Measurements from ENCODE around the gene APBB2. TPM values are rescaled to one million over a fixed set of nuclear protein-coding genes. Genes with fewer than 3 reads are reported as not detected.

The APBB2 gene
- total RNA-seq, 1 experiment from 2014 or later: 46.0 TPM

DNA sequence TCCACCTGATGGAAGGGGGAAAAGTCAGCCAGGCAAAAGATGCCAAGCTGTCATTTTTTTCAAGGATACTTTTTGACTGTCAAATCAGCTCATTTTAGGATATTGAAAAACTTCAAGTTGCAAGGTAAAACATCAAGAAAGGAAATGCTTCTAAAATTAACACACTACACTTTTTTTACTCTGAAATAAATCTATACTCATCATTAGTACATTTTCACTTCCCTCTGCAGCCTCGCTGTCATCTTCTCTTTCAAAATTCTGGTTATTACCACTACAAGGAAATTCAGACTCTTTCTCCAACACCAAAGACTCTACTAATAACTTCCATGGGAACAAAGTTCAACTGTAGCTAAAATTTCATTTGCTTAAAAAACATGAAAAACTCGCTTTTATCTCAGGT is 41.6 kb downstream of the APBB2 start:
- H3K9me3 ChIP-seq (ENCODE audit: insufficient read depth, low read depth): no peaks in the 10 kb centered on the region
- no peak for DNase-seq
- CTCF ChIA-PET: no interaction called here
- no peak overlapping the region for H2AFZ ChIP-seq
- no peak overlapping the region for H3K27ac ChIP-seq
- POLR2A ChIA-PET (ENCODE audit: unreplicated experiment): interaction anchor here (0.5 kb wide), 1 partner anchor 13 kb away, joined by 3 read pairs; no protein-coding TSS in a partner anchor
- TF ChIP-seq EZH2 (IDR thresholded peaks at IDR 0.05; ENCODE audit: low read depth): no peak
- TF ChIP-seq, protein P1, sequence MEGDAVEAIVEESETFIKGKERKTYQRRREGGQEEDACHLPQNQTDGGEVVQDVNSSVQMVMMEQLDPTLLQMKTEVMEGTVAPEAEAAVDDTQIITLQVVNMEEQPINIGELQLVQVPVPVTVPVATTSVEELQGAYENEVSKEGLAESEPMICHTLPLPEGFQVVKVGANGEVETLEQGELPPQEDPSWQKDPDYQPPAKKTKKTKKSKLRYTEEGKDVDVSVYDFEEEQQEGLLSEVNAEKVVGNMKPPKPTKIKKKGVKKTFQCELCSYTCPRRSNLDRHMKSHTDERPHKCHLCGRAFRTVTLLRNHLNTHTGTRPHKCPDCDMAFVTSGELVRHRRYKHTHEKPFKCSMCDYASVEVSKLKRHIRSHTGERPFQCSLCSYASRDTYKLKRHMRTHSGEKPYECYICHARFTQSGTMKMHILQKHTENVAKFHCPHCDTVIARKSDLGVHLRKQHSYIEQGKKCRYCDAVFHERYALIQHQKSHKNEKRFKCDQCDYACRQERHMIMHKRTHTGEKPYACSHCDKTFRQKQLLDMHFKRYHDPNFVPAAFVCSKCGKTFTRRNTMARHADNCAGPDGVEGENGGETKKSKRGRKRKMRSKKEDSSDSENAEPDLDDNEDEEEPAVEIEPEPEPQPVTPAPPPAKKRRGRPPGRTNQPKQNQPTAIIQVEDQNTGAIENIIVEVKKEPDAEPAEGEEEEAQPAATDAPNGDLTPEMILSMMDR (conservative IDR thresholded peaks at IDR 0.05): no peak
- no peaks in the 10 kb centered on the region for H3K36me3 ChIP-seq (ENCODE audit: low read depth)
- H3K27me3 ChIP-seq (ENCODE audit: insufficient read depth, low read depth): no peaks in the 10 kb centered on the region
- H3K4me2 ChIP-seq: no peak overlapping the region
- no peaks in the 10 kb centered on the region; the same call in 1 of the 2 replicates for H3K9me2 ChIP-seq (ENCODE audit: insufficient read depth)
- H4K20me1 ChIP-seq (ENCODE audit: insufficient read depth): no peaks in the 10 kb centered on the region
- H3K79me2 ChIP-seq (ENCODE audit: low read depth): no peaks in the 10 kb centered on the region
- H3F3A ChIP-seq (ENCODE audit: insufficient read depth, low read depth): peaks cover 6% of the 10 kb centered on the region; the same call in 1 of the 2 replicates
- no TSS peak for BruUV-seq (replicated peaks)
- intact Hi-C loops (cut with micrococcal nuclease; ENCODE audit: unreplicated experiment): no loop called here
- no peak overlapping the region for H3K4me3 ChIP-seq
- H3K4me1 ChIP-seq (replicated peaks; ENCODE audit: insufficient read depth): peaks cover 14% of the 10 kb centered on the region; the same call in 1 of the 2 replicates

GRCh38 chr4:41169256-41169800 is 45.0 kb downstream of the APBB2 start:
- POLR2A ChIA-PET (ENCODE audit: unreplicated experiment): interaction anchor here (0.6 to 0.7 kb wide), 2 partner anchors 17 to 302 kb away, joined by 3 read pairs; no protein-coding TSS in a partner anchor

DNA sequence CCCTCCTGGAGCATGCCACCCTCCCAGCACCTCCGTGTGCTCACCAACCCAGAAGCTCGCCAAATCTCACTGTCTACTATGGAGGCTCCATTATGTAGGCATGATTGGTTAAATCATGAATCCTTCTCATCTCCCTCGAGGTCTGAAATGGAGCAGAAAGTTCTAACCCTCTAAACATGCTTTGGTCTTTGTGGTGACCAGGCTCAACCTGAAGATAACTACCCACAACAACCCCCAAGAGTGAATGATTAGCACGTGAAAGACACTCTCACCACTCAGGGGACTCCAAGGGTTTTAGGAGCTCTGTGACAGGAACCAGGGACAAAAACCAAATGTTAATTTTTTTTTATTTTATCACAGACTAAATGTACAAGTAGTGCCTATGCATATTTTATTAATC is 47.2 kb downstream of the APBB2 start:
- H3K9me3 ChIP-seq (ENCODE audit: insufficient read depth, low read depth): no peaks in the 10 kb centered on the region
- no peaks in the 10 kb centered on the region for H3K79me2 ChIP-seq (ENCODE audit: low read depth)
- peaks cover 3% of the 10 kb centered on the region; the same call in 1 of the 2 replicates for H3F3A ChIP-seq (ENCODE audit: insufficient read depth, low read depth)
- no peak for DNase-seq
- CTCF ChIA-PET: no interaction called here
- H3K36me3 ChIP-seq (ENCODE audit: low read depth): no peaks in the 10 kb centered on the region
- H3K27me3 ChIP-seq (ENCODE audit: insufficient read depth, low read depth): no peaks in the 10 kb centered on the region
- POLR2A ChIA-PET (ENCODE audit: unreplicated experiment): no interaction called here
- H3K4me2 ChIP-seq: no peak overlapping the region
- H4K20me1 ChIP-seq (ENCODE audit: insufficient read depth): no peaks in the 10 kb centered on the region; the same call in 1 of the 2 replicates
- TF ChIP-seq, protein P1 (conservative IDR thresholded peaks at IDR 0.05): no peak
- no peak for TF ChIP-seq EZH2 (IDR thresholded peaks at IDR 0.05; ENCODE audit: low read depth)
- BruUV-seq (replicated peaks): no TSS peak
- no peaks in the 10 kb centered on the region for H3K9me2 ChIP-seq (ENCODE audit: insufficient read depth)
- no peak overlapping the region for H3K27ac ChIP-seq
- no peak overlapping the region for H2AFZ ChIP-seq
- H3K4me3 ChIP-seq: no peak overlapping the region
- no peaks in the 10 kb centered on the region; the same call in 1 of the 2 replicates for H3K4me1 ChIP-seq (replicated peaks; ENCODE audit: insufficient read depth)
- intact Hi-C loops (cut with micrococcal nuclease; ENCODE audit: unreplicated experiment): no loop called here

More at GRCh38 chr4:41169256-41169800, 45.0 kb downstream of the APBB2 start:
- Histone ChIP-seq H3K9me2 (ENCODE audit: insufficient read depth) (no peaks in the 10 kb centered on the region), H2AFZ (no peak overlapping the region), H3K27me3 (ENCODE audit: insufficient read depth, low read depth) (no peaks in the 10 kb centered on the region), H3K27ac (no peak overlapping the region), H3F3A (ENCODE audit: insufficient read depth, low read depth) (no peaks in the 10 kb centered on the region), H3K4me1 (replicated peaks; ENCODE audit: insufficient read depth) (no peaks in the 10 kb centered on the region), H3K36me3 (ENCODE audit: low read depth) (no peaks in the 10 kb centered on the region), H3K9me3 (ENCODE audit: insufficient read depth, low read depth) (no peaks in the 10 kb centered on the region), H3K79me2 (ENCODE audit: low read depth) (no peaks in the 10 kb centered on the region), H4K20me1 (ENCODE audit: insufficient read depth) (no peaks in the 10 kb centered on the region), H3K4me3 (no peak overlapping the region), H3K4me2 (no peak overlapping the region)
- intact Hi-C loops (cut with micrococcal nuclease; ENCODE audit: unreplicated experiment): no loop called here
- no peak for DNase-seq
- TF ChIP-seq, protein P1 (conservative IDR thresholded peaks at IDR 0.05): no peak
- TF ChIP-seq EZH2 (IDR thresholded peaks at IDR 0.05; ENCODE audit: low read depth): no peak
- CTCF ChIA-PET: no interaction called here
- no TSS peak for BruUV-seq (replicated peaks)
